WERI-Rb-1 (cell line): ENCODE data around the gene STXBP6.

Experiments
- DNase-seq: peaks from one replicate; pipeline ENCODE4 v3.0.0-alpha.2; 2020
- H3K27ac ChIP-seq: fragments of 250-450 bp; sonication (Bioruptor Pico); 2 replicates; pipeline ENCODE4 v1.5.1; 2020; ENCODE audit warnings: mild to moderate bottlenecking, moderate library complexity
- H3K27me3 ChIP-seq: fragments of 250-450 bp; sonication (Bioruptor Pico); 2 replicates; pipeline ENCODE4 v1.5.1; 2021; ENCODE audit warnings: mild to moderate bottlenecking, low read depth, moderate library complexity; ENCODE audit not compliant: insufficient read depth, severe bottlenecking
- H3K36me3 ChIP-seq: fragments of 250-450 bp; sonication (Bioruptor Pico); 2 replicates; pipeline ENCODE4 v1.5.1; 2020; ENCODE audit warnings: mild to moderate bottlenecking, moderate library complexity
- H3K4me3 ChIP-seq: 2 replicates; pipeline ENCODE4 v1.5.1; 2011; ENCODE audit warnings: low read depth, mild to moderate bottlenecking, control low read depth, low read length
- H3K9me3 ChIP-seq: fragments of 250-450 bp; sonication (Bioruptor Pico); 2 replicates; pipeline ENCODE4 v1.5.1; 2021; ENCODE audit warnings: mild to moderate bottlenecking, moderate library complexity; ENCODE audit not compliant: severe bottlenecking
- TF ChIP-seq, protein P1 (sequence below): IDR thresholded peaks from 2 replicates; pipeline ENCODE4 v1.5.1; 2011; ENCODE audit warnings: low read depth, mild to moderate bottlenecking, control low read depth, inconsistent platforms, low read length

Gene STXBP6

DNA sequence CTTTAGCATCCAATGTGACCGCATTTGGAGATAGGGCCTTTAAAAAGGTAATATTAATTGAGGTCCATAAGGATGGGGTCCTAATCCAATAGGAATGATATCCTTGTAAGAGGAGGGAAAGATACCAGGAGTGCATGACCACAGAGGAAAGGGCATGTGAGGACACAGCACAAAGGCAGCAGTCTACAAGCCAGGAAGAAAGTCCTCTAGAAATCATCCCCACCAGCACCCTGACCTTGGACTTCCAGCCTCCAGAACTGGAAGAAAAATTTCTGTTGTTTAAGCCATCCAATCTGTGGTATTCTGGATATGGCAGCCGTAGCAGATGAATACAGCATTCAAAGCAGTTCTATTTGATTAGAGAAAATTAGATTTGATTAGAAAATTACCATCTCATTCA is 145.4 kb downstream of the STXBP6 start:
- DNase-seq: no peak
- no peak overlapping the region for H3K27ac ChIP-seq
- no peaks in the 10 kb centered on the region for H3K9me3 ChIP-seq
- peaks cover 36% of the 10 kb centered on the region for H3K27me3 ChIP-seq
- no peaks in the 10 kb centered on the region for H3K36me3 ChIP-seq
- no peak overlapping the region for H3K4me3 ChIP-seq
- TF ChIP-seq, protein P1, sequence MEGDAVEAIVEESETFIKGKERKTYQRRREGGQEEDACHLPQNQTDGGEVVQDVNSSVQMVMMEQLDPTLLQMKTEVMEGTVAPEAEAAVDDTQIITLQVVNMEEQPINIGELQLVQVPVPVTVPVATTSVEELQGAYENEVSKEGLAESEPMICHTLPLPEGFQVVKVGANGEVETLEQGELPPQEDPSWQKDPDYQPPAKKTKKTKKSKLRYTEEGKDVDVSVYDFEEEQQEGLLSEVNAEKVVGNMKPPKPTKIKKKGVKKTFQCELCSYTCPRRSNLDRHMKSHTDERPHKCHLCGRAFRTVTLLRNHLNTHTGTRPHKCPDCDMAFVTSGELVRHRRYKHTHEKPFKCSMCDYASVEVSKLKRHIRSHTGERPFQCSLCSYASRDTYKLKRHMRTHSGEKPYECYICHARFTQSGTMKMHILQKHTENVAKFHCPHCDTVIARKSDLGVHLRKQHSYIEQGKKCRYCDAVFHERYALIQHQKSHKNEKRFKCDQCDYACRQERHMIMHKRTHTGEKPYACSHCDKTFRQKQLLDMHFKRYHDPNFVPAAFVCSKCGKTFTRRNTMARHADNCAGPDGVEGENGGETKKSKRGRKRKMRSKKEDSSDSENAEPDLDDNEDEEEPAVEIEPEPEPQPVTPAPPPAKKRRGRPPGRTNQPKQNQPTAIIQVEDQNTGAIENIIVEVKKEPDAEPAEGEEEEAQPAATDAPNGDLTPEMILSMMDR: no peak

DNA sequence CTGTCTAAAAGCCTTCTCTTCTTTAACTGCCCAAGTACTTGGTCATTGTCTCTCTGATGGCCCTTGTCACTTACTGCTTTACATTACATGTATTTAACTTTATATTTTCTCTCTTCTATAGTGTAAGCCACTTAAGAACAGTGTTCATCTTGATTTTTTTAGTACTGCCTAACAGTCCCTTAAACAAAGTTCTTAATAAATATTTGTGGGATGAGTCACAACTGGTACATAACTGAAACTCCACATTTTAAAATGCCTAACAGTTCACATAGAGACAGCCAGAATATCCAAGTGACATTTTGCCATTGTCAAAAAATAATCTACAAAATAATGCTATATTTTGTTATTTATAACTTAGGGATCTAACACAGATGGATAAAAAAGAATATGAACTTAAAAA is 146.6 kb downstream of the STXBP6 start:
- Histone ChIP-seq H3K27ac (no peak overlapping the region), H3K4me3 (no peak overlapping the region), H3K36me3 (no peaks in the 10 kb centered on the region), H3K9me3 (no peaks in the 10 kb centered on the region), H3K27me3 (peaks cover 33% of the 10 kb centered on the region)
- DNase-seq: no peak
- TF ChIP-seq, protein P1: no peak

DNA sequence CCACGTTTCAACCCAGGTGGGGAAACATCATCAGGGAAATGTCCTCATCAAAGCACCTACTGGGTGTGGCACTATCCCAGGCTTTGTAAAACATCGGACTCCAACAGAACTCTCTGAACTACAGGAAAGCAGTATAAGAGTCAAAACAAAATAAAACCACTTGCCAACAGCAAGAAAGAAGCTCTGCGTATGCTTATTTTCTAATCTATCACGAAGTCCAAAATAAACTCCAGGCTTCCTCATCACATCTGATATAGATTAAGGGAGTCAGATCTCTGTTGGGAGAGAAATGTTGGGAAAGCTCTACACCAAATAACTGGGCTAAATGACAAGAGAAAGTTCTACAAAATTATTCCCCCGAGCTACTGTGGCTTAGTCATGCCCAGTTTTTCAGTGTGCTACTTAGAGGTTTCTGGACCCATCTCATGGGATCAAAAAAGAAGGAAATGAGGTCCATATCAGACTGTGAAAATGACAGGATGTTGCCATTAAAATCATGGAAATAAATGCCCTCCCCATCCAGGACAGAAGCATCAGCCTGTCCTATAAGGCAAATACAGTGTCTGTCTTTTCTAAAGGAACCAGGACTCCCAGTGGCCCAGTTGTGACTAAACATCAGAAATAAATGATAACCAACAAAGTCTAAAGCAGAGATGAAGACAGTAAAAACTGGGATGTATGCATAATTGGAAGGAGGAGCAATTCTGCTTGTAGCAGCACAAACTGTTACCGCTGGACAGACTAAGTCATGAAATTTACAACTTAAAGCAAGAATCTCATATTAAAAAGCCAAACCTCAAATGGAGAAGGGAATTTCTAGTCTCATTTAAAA is 149.5 kb downstream of the STXBP6 start:
- TF ChIP-seq, protein P1: no peak
- no peak for DNase-seq
- Histone ChIP-seq H3K9me3 (no peaks in the 10 kb centered on the region), H3K4me3 (no peak overlapping the region), H3K27me3 (peaks cover 36% of the 10 kb centered on the region), H3K36me3 (no peaks in the 10 kb centered on the region), H3K27ac (no peak overlapping the region)

DNA sequence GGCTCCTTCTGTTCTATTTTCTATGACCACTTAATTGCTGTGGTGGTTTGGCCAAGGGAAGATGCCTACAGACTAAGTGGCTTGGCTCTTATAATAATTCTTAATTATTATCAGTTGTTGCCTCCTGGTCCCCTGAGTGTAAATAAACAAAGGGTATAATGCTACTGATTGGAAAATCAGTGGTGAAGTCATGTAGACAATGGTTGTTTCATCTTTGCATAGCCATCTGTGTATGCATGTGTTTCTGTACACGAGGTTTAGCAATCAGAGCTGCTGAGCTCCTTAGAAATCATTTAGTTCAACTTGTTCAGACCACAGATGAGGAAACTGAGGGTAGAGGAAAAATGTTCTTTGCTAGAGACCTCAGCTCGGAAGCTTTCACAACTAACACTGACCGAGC is 152.2 kb downstream of the STXBP6 start:
- TF ChIP-seq, protein P1: no peak
- Histone ChIP-seq H3K9me3 (no peaks in the 10 kb centered on the region), H3K27me3 (peaks cover 31% of the 10 kb centered on the region), H3K4me3 (no peak overlapping the region), H3K27ac (no peak overlapping the region), H3K36me3 (no peaks in the 10 kb centered on the region)
- no peak for DNase-seq

DNA sequence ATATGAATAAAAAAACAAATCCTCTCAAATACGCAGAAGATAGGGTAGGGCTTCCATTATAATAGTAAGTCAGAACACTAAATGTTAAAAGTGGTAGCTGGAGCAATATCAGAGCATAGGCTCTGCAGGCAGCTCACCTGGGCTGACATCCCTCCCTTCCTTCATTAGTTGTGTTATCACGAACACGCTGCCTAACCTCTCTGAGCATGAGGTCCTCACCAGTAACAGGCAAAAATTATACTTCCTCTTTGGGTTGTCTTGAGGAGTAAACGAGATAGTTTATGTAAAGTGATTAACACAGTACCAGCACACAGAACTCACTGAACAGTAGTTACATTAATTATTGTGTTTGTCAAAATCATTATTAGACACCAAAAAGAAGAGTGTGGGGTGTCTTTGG is 154.3 kb downstream of the STXBP6 start:
- no peaks in the 10 kb centered on the region for H3K9me3 ChIP-seq
- no peak for DNase-seq
- TF ChIP-seq, protein P1: no peak

DNA sequence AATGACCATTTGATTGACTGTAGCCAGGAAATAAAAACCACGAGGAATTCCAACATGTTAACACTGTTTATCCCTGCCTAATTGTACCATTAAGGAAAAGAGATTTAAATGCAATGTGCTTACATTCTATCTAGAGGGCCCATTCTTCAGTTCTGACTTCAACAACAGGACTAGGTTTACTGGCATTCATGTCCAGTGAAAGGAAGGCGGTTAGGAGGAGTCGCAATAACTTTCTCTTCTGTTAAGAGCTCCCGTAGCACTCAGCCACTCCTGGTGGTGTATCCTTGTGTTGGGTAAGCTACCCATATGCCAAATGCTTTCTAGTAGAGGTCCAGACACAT is 154.7 kb downstream of the STXBP6 start:
- Histone ChIP-seq H3K27me3 (peaks cover 31% of the 10 kb centered on the region), H3K36me3 (no peaks in the 10 kb centered on the region), H3K27ac (no peak overlapping the region), H3K9me3 (no peaks in the 10 kb centered on the region), H3K4me3 (no peak overlapping the region)
- no peak for DNase-seq
- TF ChIP-seq, protein P1: no peak

More for the DNA sequence above, 154.3 kb downstream of the STXBP6 start:
- H3K4me3 ChIP-seq: no peak overlapping the region
- H3K27ac ChIP-seq: no peak overlapping the region
- peaks cover 34% of the 10 kb centered on the region for H3K27me3 ChIP-seq
- H3K36me3 ChIP-seq: no peaks in the 10 kb centered on the region
